K562 (cell line): ENCODE data around the gene SLC25A40. TPM values are rescaled to one million over a fixed set of nuclear protein-coding genes. Genes with fewer than 3 reads are reported as not detected.

ENCODE experiments used
- ELF2 ChIP-seq: fragments of 250-450 bp; sonication (Bioruptor Pico); IDR thresholded peaks from 2 replicates; pipeline ENCODE4 v1.5.0; 2021; ENCODE audit warnings: mild to moderate bottlenecking
- HMGN3 ChIP-seq: IDR thresholded peaks from 2 replicates; pipeline ENCODE4 v1.6.1; 2011; ENCODE audit warnings: borderline replicate concordance, low read depth, mild to moderate bottlenecking, mixed read lengths, low read length; ENCODE audit not compliant: insufficient read length; ENCODE audit errors: extremely low read depth
- HNRNPUL1 ChIP-seq: fragments of 200-400 bp; formaldehyde crosslinking; IDR thresholded peaks from 2 replicates; pipeline ENCODE4 v1.6.1; 2017; ENCODE audit warnings: low read length
- MAFK ChIP-seq: IDR thresholded peaks from 2 replicates; pipeline ENCODE4 v1.6.1; 2011; ENCODE audit warnings: low read length, improper control_type of control experiment
- MXI1 ChIP-seq: IDR thresholded peaks from 2 replicates; pipeline ENCODE4 v1.6.1; 2011; ENCODE audit warnings: low read depth, mild to moderate bottlenecking, improper control_type of control experiment, low read length
- NCOR1 ChIP-seq: fragments of 450-650 bp; IDR thresholded peaks from 2 replicates; pipeline ENCODE4 v1.6.1; 2016; ENCODE audit warnings: mild to moderate bottlenecking, moderate library complexity
- NKRF ChIP-seq: fragments of 450-650 bp; IDR thresholded peaks from 2 replicates; pipeline ENCODE4 v1.6.1; 2016; ENCODE audit warnings: borderline replicate concordance
- PRMT5 ChIP-seq: sonication (generic); formaldehyde crosslinking; IDR thresholded peaks from 2 replicates; pipeline ENCODE4 v1.5.0; 2020; ENCODE audit warnings: missing genetic modification reagents
- SIX5 ChIP-seq, 2 experiments: IDR thresholded peaks; 2 replicates each; pipeline ENCODE4 v1.6.1; 2011; ENCODE audit warnings: low read length in 2 of 2, borderline replicate concordance in 1 of 2, low read depth in 1 of 2, mild to moderate bottlenecking in 1 of 2, moderate library complexity in 1 of 2; ENCODE audit not compliant: insufficient read depth in 1 of 2
- SMAD4 ChIP-seq: fragments of 250-450 bp; sonication (Bioruptor Pico); conservative IDR thresholded peaks from 2 replicates; pipeline ENCODE4 v1.8.0; 2021; ENCODE audit warnings: inconsistent platforms, mild to moderate bottlenecking, moderate library complexity
- SRSF1 ChIP-seq: fragments of 200-400 bp; formaldehyde crosslinking; IDR thresholded peaks from 2 replicates; pipeline ENCODE4 v1.6.1; 2017; ENCODE audit warnings: mild to moderate bottlenecking, low read depth, low read length, moderate library complexity
- TAF1 ChIP-seq: IDR thresholded peaks from 2 replicates; pipeline ENCODE4 v1.6.1; 2011; ENCODE audit warnings: mild to moderate bottlenecking, low read length, moderate library complexity; ENCODE audit not compliant: insufficient read depth, control insufficient read depth, severe bottlenecking; ENCODE audit errors: extremely low read depth
- ZC3H8 ChIP-seq: fragments of 450-650 bp; IDR thresholded peaks from 2 replicates; pipeline ENCODE4 v1.6.1; 2017
- ZEB2 ChIP-seq: fragments of 450-650 bp; IDR thresholded peaks from 2 replicates; pipeline ENCODE4 v1.6.1; 2016
- ZNF174 ChIP-seq: fragments of 250-450 bp; sonication (Bioruptor Pico); IDR thresholded peaks from 2 replicates; pipeline ENCODE4 v1.4.0; 2020; ENCODE audit warnings: mild to moderate bottlenecking
- polyA plus RNA-seq, 8 experiments: library from polyadenylated mRNA; depleted of rRNA in 4 of 8; stranded (reverse) in 5 of 8; unstranded in 3 of 8; fragments of >200 nt; fragmentation: Nextera tagmentation in 2 of 8; fragmentation: Illumina TruSeq in 1 of 8; extraction: Ambion mirVana in 2 of 8; extraction: Trizol in 1 of 8; gene quantifications; 2 replicates each; pipeline versions ENCODE4 v1.2.1 to v1.2.3, GENCODE V29; 2011 to 2014; ENCODE audit warnings: inconsistent platforms in 1 of 8, missing spikeins in 1 of 8
- total RNA-seq, 7 experiments: library from RNA; depleted of rRNA in 6 of 7; stranded (reverse); fragments of >200 nt in 6 of 7; fragmentation: Illumina TruSeq in 2 of 7; extraction: Trizol in 2 of 7; gene quantifications; 2 replicates each; pipeline versions ENCODE4 v1.2.1 to v1.2.3, GENCODE V29; 2011 to 2021; ENCODE audit warnings: low replicate concordance in 1 of 7
- TF ChIP-seq, protein P1 (sequence below): sonication (generic); formaldehyde crosslinking; IDR thresholded peaks from 2 replicates; pipeline ENCODE4 v1.8.1; 2023; ENCODE audit warnings: mild to moderate bottlenecking, missing genetic modification reagents, moderate library complexity
- TF ChIP-seq, protein P2 (sequence below): fragments of 450-650 bp; conservative IDR thresholded peaks from 2 replicates; pipeline ENCODE4 v1.6.1; 2016; ENCODE audit warnings: missing genetic modification characterization, low read depth, mild to moderate bottlenecking, control low read depth, missing compliant biosample characterization
- TF ChIP-seq, protein P3 (sequence below), 3 experiments: IDR thresholded peaks in 2 of 3; conservative IDR thresholded peaks in 1 of 3; 2 replicates each; pipeline ENCODE4 v1.5.1; 2011 to 2012; ENCODE audit warnings: low read length in 3 of 3, mild to moderate bottlenecking in 3 of 3, control low read depth in 2 of 3, improper control_type of control experiment in 1 of 3, inconsistent platforms in 1 of 3, low read depth in 1 of 3, mixed read lengths in 1 of 3, moderate library complexity in 1 of 3; ENCODE audit not compliant: insufficient read depth in 2 of 3
- TF ChIP-seq, protein P4 (sequence below): fragments of 250-450 bp; sonication (Bioruptor Pico); IDR thresholded peaks from 2 replicates; pipeline ENCODE4 v1.8.0; 2022; ENCODE audit warnings: inconsistent platforms

SLC25A40 gene
- total and polyA plus RNA-seq, 9 of the 15 experiments (the other 6 are each of a cell fraction or from before 2014, with no cell fraction given), result 6.7 to 44.0 (median 26.5) TPM

GRCh38 chr7:87876040-87876868, at the start of gene SLC25A40, which contains the start of gene DBF4 (continued):
- TF ChIP-seq, protein P1, sequence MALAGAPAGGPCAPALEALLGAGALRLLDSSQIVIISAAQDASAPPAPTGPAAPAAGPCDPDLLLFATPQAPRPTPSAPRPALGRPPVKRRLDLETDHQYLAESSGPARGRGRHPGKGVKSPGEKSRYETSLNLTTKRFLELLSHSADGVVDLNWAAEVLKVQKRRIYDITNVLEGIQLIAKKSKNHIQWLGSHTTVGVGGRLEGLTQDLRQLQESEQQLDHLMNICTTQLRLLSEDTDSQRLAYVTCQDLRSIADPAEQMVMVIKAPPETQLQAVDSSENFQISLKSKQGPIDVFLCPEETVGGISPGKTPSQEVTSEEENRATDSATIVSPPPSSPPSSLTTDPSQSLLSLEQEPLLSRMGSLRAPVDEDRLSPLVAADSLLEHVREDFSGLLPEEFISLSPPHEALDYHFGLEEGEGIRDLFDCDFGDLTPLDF (CRISPR knock-in tag), result peak; percentile 81; the same call in 1 of the 2 replicates
- TF ChIP-seq NKRF (peak; percentile 64), HMGN3 (peak; percentile 98), MXI1 (peak; percentile 87), TAF1 (peak; percentile 84), MAFK (no peak), PRMT5 (CRISPR knock-in tag) (no peak), ZNF174 (no peak), SRSF1 (no peak), NCOR1 (peak; percentile 27), ZC3H8 (no peak), HNRNPUL1 (no peak), ELF2 (CRISPR knock-in tag) (peak; percentile 52), SMAD4 (CRISPR knock-in tag) (peak; percentile 86), SIX5 (IDR thresholded peaks at IDR 0.05; ENCODE audit: borderline replicate concordance in 1 of 2, insufficient read depth in 1 of 2, low read depth in 1 of 2, low read length in 2 of 2) (no peak), ZEB2 (0 out of 2 replicates have a peak, but pooled peaks have one; percentile 47)
- TF ChIP-seq, protein P2, sequence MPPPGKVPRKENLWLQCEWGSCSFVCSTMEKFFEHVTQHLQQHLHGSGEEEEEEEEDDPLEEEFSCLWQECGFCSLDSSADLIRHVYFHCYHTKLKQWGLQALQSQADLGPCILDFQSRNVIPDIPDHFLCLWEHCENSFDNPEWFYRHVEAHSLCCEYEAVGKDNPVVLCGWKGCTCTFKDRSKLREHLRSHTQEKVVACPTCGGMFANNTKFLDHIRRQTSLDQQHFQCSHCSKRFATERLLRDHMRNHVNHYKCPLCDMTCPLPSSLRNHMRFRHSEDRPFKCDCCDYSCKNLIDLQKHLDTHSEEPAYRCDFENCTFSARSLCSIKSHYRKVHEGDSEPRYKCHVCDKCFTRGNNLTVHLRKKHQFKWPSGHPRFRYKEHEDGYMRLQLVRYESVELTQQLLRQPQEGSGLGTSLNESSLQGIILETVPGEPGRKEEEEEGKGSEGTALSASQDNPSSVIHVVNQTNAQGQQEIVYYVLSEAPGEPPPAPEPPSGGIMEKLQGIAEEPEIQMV (tag), result peak; percentile 56; the same call in 1 of the 2 replicates
- TF ChIP-seq, protein P3, sequence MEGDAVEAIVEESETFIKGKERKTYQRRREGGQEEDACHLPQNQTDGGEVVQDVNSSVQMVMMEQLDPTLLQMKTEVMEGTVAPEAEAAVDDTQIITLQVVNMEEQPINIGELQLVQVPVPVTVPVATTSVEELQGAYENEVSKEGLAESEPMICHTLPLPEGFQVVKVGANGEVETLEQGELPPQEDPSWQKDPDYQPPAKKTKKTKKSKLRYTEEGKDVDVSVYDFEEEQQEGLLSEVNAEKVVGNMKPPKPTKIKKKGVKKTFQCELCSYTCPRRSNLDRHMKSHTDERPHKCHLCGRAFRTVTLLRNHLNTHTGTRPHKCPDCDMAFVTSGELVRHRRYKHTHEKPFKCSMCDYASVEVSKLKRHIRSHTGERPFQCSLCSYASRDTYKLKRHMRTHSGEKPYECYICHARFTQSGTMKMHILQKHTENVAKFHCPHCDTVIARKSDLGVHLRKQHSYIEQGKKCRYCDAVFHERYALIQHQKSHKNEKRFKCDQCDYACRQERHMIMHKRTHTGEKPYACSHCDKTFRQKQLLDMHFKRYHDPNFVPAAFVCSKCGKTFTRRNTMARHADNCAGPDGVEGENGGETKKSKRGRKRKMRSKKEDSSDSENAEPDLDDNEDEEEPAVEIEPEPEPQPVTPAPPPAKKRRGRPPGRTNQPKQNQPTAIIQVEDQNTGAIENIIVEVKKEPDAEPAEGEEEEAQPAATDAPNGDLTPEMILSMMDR (IDR thresholded peaks at IDR 0.05 in 2 of 3, conservative IDR thresholded peaks at IDR 0.05 in 1 of 3; ENCODE audit: insufficient read depth in 2 of 3, low read depth in 1 of 3, low read length in 3 of 3), result no peak
- TF ChIP-seq, protein P4, sequence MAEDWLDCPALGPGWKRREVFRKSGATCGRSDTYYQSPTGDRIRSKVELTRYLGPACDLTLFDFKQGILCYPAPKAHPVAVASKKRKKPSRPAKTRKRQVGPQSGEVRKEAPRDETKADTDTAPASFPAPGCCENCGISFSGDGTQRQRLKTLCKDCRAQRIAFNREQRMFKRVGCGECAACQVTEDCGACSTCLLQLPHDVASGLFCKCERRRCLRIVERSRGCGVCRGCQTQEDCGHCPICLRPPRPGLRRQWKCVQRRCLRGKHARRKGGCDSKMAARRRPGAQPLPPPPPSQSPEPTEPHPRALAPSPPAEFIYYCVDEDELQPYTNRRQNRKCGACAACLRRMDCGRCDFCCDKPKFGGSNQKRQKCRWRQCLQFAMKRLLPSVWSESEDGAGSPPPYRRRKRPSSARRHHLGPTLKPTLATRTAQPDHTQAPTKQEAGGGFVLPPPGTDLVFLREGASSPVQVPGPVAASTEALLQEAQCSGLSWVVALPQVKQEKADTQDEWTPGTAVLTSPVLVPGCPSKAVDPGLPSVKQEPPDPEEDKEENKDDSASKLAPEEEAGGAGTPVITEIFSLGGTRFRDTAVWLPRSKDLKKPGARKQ (CRISPR knock-in tag), result no peak
